ENCODE results near the gene SGK1.

DNA sequence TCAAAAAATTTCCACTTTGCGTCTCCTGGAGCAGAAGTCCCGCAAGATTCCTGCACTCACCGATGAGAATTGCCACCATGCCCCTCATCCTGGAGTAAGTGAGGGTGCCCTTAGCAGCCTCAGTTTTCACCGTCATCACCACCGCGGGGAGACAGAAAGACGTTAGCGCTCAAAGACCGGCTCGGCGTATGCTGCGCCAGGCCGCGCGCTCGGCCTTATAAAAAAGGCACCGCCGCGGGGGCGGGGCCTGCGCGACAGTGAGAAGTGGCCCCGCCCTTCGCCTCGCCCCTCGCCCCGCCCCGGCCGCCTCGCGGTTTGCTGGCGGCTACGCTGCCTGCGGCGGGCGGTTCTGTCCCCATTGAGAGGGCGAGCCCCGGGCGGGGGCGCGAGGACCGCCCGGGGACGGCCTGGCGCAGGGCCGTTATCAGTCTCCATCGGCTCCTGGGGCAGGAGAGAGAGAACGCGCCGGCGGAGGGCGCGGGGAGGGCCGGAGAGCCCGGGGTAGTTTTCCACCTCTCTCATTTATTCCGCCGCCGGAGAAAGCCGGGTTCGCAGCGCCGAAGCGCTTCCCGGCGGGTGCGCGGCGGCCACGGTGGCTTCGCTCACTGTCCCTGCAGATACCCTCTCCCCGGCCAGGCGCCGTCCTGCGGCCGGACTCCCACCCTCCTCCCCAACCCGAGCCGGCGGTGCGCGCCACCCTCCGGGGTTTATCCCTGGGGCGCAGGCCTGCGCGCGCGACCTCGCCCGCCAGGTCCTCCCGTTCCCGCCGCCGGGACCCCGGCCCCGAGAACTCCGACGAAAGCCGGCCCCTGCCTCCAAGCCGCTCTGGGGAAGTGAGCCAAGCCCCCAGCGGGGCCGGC lies 143.0 kb downstream of the SGK1 start:
- TF ChIP-seq TAF1 (IDR thresholded peaks at IDR 0.05; ENCODE audit: low read depth, low read length) (peak; percentile 84), POLR2A (IDR thresholded peaks at IDR 0.05; ENCODE audit: low read depth, low read length) (peak; percentile 96)
